ENCODE data around the gene ZFPL1. TPM values are rescaled to one million over a fixed set of nuclear protein-coding genes. Genes with fewer than 3 reads are reported as not detected.

ZFPL1 gene
- 18.4 TPM for total RNA-seq

DNA sequence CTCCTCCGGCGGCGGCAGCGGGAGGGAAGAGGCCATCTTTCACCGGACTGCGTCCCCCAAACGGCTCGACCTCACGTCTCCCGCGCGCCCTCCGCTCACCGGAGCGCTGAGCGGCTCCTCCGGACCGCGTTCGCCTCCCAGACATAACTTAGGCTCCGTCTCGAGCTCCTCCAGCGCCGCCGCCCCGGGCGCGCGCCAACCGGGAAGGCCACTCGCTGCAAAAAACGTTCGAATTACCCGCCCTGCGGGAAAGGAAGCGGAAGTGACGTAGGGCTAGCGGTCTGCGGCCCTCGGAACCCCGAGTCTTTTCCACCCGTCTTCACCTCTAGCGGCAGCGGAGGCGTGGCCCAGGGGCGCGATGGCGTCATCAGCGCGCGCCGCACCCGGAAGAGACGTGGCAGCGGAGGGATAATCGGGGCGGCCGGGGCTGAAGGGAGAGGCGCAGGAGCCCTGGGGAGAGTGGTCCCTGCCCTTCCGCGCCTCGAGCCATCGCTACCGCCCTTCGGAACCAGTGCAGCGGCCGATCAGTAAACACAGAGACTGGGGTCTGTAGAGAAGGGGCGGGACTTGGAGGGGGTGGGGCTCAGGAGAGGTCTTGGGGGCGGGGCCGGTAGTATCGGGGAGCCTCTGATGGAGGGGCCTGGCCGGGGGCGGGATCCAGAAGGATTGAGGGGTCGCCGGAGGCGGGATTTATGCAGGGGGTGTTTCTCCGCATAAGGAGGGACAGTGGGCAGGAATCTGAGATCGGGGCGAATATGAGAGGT is at the start of gene ZFPL1, which contains the start of gene CDCA5:
Gene ZFPL1 (plus strand): TSS at position 389 of the 764 bp plus-strand sequence. CDS start 477 bp downstream, outside the sequence.
Gene CDCA5 (minus strand): TSS at position 207 of the 764 bp plus-strand sequence. CDS start 62 bp downstream, at position 145.
- ATAC-seq (peak; percentile 94), DNase-seq (ENCODE audit: low spot score) (peak; percentile 97)

DNA sequence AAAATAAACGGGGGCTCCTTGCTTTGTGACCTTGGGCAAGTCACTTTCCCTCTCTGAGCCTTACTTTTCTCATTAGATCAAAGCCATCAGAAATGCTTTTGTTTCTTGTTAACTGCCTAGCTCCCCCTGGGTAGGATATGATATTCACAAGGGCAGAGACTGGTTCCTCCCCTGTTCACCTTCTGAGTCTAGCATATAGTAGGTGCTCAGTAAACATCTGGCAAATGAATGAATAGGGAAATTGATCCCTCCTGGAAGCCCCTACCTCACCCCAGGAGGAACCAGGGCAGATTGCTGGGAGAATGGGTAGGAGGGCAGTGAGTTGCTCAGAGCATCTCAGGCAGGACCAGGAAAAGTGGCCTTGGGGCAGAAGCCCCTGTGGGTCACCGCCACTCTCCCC is 49.6 kb upstream of the ZFPL1 start:
- no peak for DNase-seq (ENCODE audit: low spot score)
- ATAC-seq: no peak

GRCh38 chr11:65035579-65035978 is 48.4 kb upstream of the ZFPL1 start:
- ATAC-seq (no peak), DNase-seq (ENCODE audit: low spot score) (no peak)

DNA sequence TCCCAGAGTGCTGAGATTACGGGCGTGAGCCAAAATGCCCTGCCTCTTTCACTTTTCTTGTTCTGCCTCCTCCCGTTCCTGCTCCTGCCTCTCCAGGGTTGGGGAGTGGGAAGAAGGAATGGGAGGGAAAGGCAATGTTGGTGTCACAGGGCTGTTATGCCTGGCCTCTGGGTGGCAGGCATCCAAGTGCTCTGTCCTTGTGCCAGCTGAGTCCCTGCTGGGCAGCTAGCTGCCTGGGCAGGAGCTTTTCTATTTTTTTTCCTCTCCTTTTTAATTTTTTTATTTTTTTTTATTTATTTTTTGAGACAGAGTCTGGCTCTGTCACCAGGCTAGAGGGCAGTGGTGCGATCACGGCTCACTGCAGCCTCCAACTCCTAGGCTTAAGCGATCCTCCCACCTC is 47.1 kb upstream of the ZFPL1 start:
- DNase-seq (ENCODE audit: low spot score): peak; percentile 83
- no peak for ATAC-seq

GRCh38 chr11:65040520-65040846 is 43.5 kb upstream of the ZFPL1 start:
- DNase-seq (ENCODE audit: low spot score): no peak
- ATAC-seq: no peak

DNA sequence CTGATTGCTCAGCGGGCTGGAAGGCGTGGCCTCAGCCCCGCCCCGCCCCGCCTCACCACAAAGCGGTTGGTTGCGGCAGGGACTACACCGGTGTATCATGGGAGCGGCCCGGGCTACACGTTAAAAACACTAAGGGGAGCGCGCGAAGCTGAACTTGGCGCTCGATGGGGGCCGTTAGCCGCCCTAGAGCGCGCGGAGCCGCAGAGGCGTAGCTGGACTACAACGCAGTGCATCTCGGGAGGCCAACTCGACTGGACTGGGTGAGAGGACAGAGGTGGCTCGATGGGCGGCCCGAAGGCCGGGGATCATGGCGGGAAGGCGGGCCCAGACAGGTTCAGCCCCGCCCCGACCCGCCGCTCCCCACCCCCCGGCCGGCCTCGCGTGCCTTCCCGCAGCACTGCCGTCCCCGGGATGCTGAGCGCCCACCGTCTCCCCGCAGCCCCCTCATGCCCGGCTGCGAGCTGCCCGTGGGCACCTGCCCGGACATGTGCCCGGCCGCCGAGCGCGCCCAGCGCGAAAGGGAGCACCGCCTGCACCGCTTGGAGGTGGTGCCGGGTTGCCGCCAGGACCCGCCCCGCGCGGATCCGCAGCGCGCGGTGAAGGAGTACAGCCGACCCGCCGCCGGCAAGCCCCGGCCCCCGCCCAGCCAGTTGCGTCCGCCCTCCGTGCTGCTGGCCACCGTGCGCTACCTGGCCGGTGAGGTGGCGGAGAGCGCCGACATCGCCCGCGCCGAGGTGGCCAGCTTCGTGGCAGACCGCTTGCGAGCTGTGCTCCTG is 43.0 kb upstream of the ZFPL1 start, which contains the start of gene SAC3D1:
Gene SAC3D1 (plus strand): TSS at position 364 of the 776 bp plus-strand sequence. CDS start 83 bp downstream, at position 447.
- DNase-seq (ENCODE audit: low spot score) (peak; percentile 94), ATAC-seq (peak; percentile 93)

DNA sequence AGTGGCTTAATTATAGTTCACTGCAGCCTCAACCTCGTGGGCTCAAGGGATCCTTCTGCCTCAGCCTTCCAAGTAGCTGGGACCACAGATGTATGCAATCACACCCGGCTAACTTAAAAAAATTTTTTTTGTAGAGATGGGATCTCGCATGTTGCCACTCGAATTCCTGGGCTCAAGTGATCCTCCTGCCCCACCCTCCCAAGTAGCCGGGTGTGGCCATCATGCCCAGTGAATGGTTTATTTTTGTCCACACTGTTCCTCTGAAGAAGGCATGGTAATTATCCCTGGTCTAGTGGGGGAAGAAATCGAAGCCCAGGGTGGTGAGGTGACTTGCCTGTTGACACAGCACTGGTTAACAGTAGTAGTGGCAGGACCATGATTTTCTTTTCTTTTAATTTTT is 41.1 kb upstream of the ZFPL1 start:
- no peak for DNase-seq (ENCODE audit: low spot score)
- ATAC-seq: no peak

DNA sequence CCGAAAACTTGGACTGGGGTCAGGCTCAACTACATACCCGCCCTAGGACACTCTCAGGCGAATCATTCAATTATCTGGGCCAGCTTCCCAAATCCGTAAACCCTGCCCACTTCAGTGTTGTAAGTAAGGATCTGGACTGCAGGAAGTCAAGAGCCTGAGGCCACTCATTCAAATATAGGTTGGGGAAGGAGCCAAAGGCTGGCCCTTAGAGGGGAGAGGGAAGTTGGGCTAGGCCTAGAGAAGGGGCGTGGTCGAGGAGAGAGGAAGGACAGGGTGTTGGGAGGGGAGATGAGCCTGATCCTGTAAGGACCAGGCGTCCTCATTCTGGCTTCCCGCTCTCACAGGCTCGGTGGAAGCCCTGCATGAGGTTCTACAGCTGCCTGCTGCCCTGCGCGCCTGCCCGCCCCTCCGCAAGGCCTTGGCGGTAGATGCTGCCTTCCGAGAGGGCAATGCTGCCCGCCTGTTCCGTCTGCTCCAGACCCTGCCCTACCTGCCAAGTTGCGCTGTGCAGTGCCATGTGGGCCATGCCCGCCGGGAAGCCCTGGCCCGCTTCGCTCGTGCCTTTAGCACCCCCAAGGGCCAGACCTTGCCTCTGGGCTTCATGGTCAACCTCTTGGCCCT is 40.0 kb upstream of the ZFPL1 start:
- no peak for DNase-seq (ENCODE audit: low spot score)
- no peak for ATAC-seq

DNA sequence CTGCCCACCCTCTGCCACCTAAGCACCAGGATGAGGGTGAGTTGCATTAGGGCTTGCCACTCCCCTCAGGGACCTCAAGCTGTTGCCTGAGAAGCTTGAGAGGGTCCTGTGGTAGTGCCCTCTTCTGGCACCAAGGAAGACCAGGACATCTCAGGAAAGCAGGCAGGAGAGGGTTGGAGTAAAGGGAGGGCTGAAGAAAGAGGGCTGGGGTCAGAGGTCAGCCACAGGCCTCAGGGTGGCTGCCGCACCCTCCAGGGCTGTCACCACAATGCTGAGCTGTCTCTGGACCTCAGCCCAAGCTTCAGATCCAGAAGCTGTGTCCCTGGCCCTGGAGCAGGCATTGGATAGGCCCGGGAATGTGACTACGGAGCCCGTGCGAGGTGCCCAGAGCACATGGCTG is 39.0 kb upstream of the ZFPL1 start:
- DNase-seq (ENCODE audit: low spot score): no peak
- ATAC-seq: no peak

DNA sequence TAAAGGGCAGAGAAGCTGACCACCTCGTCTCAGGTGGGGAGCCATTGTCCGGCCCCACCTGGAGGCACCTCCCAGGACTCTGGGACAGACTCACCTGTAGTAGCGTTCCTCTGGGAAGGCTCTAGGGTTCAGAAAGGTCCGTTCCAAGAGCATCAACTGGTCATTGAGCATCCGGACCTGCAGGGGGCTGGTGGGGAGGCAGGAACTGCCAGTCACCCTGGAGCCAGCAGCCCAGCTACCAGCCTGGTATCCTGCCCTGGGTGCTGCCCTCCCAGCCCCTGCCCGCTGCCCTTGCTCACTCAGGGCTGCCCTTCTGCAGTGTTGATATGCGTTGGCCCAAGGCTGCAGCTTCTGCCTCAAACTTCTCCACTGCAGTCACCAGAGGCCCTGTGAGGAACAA is 38.3 kb upstream of the ZFPL1 start:
- no peak for ATAC-seq
- DNase-seq (ENCODE audit: low spot score): no peak

GRCh38 chr11:65047581-65048422 is 36.2 kb upstream of the ZFPL1 start:
- ATAC-seq: peak; percentile 26
- DNase-seq (ENCODE audit: low spot score): no peak

DNA sequence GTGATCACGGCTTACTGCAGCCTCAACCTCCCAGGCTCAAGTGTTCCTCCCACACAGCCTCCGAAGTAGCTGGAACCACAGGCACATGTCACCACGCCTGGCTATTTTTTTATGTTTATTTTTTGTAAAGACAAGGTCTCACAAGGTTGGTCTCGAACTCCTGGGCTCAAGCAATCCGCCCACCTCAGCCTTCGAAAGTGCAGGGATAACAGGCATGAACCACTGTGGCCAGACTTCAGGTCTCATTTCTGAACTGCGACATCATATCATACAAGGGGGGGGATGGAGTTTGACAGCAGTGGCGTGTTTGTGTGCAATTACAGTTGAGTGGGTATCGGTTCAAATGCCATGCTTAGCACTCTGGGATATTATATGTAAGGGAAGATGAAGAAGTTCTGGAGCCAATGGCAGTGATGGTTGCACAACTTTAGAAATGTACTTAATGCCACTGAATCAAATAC is 32.6 kb upstream of the ZFPL1 start:
- ATAC-seq: no peak
- no peak for DNase-seq (ENCODE audit: low spot score)

DNA sequence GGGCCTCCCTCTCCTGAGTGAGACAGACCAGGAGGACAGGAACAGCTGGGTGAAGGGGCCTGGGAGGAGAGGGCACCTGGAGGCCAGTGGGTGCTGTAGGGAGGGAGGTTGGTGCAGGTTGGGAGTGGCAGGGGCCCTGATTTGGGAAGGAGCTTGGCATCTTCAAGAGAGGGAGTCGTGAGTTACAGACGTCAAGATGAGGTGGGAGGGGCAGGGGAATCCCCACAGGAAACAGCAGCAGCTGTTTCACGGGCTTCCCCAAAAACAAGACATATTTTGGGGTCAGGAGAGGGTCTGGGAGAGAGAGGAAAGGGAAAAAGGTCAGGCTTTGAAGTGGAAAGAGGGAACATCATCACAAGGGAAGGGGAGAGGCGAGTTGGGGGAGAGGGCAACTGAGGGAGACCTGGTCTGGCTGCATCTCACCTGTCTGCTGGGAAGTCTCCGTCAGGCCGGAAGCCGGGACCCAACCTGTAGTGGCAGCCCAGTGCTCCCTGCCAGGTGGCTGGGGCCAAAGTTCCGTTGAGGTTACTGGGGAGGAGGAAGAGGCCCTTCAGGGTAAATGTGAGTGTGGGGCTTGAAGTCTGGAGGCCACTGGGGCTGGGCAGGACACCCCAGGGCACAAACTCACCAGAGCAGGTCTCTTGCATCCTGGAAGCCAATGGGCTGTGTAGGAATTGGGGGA is 30.1 kb upstream of the ZFPL1 start:
- ATAC-seq: no peak
- no peak for DNase-seq (ENCODE audit: low spot score)

DNA sequence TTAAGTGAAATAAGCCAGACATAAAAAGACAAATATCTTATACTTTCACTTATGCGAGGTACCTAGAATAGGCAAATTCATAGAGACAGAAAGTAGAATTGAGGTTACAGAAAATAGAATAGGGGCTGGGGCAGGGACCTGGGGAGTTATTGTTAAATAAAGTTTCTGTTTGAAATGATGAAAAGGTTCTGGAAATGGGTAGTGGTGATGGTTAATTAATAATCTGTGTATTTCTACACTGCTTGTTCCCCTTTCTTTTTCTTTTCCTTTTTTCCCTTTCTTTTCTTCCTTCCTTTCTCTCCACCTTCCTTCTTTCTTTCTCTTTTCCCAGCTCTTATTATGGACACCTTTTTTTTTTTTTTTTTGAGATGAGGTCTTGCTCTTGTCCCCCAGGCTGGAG is 28.5 kb upstream of the ZFPL1 start:
- no peak for DNase-seq (ENCODE audit: low spot score)
- no peak for ATAC-seq

DNA sequence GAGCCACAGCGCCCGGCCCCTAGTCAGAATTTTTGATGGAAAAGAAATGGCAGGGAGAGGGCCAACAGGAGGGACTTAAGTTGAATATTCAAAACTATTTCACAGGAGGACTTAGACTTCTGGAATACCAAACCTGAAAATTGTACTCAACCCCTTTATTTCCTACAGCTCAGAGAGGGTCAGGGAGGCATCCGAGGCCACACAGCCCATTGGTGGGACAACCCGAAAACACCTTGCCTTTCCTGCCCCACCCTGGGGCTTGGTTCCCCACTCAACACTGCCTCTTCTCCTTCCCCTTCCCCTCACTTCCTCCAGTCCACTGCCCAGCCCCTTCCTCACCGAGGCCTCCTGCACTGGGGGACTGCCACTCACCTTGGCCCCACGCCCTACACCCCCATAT is 27.0 kb upstream of the ZFPL1 start:
- DNase-seq (ENCODE audit: low spot score) (no peak), ATAC-seq (no peak)

DNA sequence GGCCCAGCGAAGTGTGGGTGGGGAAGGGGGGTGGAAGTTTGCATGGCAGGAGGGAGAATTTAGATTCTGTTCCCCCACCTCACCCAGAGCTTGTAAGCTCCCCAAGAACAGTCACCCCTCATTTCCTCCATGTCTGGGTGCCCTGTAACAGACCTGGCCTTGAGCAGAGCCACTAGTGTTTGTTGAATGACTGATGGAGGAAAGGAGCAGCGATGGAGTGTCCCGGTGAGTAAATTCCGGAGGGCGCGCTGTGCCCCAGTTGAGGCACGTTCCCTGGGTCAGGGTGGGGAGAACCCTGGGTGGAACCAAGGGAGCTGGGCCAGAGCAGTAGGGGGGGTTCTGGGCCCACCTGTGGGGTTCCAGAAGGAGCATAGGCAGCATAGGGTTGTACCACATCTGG is 26.5 kb upstream of the ZFPL1 start:
- DNase-seq (ENCODE audit: low spot score) (no peak), ATAC-seq (no peak)

DNA sequence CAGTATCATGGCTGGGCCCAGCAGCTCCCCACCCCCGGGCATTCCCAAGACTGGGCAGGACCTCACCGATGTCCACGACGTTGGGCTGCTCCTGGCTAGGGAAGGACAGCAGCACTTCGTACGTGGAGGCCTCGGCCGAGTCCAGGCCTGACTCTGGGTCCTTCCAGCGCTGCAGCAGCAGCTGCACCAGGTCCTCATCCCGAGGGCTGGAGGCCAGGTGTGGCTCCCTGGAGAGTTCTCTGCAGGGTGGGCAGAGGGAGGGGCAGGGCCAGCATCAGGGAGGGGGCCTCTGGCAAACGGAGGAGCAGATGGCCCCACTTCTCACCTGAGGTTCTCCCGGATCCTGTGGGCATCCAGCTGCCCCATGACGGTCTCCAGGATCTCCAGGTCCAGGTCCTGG is 26.0 kb upstream of the ZFPL1 start:
- ATAC-seq (no peak), DNase-seq (ENCODE audit: low spot score) (no peak)

DNA sequence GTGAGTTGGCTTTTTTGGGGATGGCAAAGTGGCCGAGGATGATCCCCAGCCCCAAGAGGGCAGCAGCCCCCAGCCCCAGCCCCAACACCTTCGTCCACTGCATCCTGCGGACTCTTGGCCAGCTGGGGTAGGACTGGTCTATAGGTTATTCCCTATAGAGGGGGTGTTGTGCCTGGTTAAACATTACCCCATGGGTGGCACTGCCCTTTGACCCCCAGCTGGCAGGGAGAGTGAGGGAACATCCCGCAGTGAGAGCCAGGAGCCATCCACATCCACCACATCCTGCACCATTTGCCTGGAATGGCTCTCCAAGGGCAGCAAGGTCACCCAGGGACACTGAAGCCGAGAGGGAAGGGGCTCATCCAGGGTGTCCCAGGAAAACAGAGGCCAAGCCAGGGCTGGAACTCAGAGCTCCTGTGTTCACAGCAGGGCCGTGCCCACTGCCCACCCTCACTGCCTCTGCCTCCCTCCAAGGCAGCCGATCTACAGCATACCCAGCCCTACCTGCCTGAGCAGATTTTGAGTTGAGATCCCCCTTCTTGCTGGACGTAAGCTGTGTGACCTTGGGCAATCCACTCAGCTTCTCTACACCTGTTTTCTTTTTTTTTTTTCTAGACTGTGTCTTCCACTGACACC is 25.5 kb upstream of the ZFPL1 start, which contains the start of gene NAALADL1:
Gene NAALADL1 (minus strand): TSS at position 135 of the 636 bp plus-strand sequence. CDS start 32 bp downstream, at position 103.
- DNase-seq (ENCODE audit: low spot score) (no peak), ATAC-seq (peak; percentile 43)

GRCh38 chr11:65059523-65059922 is 24.5 kb upstream of the ZFPL1 start:
- DNase-seq (ENCODE audit: low spot score): no peak
- no peak for ATAC-seq
